ENCODE data around the gene BPIFB2.

The BPIFB2 gene

DNA sequence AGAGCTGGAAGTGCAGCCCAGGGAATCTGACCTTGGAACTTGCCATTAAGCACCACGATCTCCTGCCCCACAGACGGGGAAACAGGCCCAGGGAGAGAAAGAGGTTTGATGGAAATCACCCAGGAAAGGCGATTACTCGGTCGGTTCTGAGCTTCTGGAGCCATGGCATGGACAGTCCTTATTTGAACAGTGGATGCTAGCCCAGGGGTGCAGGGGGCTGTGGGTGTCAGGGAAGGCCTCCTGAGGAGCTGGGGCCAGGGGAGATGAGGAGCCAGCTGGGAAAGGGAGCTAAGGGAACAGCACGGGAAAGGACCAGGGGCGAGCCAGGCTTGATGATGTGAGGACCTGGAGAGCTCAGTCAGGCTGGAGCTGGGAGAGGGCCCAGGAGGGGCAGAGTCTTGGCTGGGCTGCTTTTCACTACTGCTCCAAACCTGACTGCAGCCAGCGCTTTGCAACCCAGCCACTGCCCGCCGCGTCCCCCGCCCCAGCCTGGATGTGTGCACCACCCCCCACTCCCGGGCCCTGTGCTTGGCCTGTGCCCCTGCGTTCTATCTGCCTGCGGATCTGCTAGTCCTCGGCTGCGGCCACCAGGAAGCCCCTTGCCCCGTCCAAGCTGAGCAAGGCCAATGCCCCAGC is 21.1 kb upstream of the BPIFB2 start:
- no peak for DNase-seq

DNA sequence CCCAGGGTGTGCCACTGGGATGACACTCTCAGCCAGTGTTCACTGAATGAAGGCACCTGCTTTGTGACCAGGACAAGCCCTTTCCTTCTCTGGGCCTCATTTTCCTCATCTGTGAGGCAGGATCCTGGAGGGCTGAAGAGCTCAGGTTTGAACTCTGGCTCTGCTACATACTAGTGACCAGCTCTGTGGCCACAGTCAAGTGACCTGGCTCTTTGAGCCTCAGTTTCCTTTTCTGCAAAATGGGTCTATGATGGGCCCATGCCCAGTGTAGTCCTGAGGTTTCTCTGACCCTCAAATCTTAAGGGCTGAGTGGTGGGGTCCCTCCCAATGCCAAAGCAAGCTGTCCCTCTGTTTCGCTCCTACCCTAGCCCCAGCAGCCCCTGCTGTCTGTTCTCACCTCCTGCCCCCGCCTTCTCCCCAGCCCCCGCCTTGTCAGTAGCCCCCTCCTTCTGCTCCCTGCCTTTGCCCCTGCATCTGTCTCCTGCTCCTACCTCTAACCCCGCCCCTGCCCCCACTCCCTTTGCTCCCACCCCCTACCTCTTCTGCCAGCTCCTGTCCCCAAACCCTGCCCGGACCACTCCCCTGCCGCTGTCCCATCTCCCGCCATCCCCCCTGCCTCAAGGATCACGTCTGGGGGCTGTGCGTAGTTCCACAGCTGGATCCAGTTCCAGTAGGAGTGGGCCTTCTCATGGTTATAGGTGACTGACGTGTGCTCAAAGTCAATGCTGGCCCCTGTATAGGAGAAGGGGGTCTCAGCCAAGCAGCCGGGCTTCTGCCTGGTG is 20.3 kb upstream of the BPIFB2 start:
- DNase-seq: no peak

GRCh38 chr20:32988008-32988407 is 19.5 kb upstream of the BPIFB2 start:
- DNase-seq: no peak

- DNase-seq: no peak
Measured at GRCh38 chr20:32989507-32990283, 17.8 kb upstream of the BPIFB2 start.

DNA sequence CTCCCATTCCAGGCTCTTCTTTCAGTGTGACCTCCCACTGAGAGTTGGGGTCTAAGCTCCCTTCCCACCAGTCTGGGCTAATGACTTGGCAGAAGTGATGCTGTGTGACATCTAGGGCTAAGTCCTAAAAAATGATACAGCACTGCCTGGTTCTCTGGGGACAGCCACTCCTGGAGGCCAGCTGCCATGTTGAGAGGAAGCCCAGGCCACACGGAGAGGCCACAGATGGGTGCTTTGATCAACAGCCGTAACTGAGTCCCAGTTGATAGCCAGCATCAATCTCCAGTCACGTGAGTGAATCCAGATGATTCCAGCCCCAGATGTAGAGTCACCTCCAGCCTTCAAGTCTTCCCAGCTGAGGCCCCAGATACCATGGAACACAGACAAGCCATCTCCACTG is 17.1 kb upstream of the BPIFB2 start:
- no peak for DNase-seq

- no peak for DNase-seq
Measured at GRCh38 chr20:32991383-32991782, 16.1 kb upstream of the BPIFB2 start.

- no peak for DNase-seq
Measured at GRCh38 chr20:32991792-32992641, 15.5 kb upstream of the BPIFB2 start.

GRCh38 chr20:32993496-32994050 is 13.9 kb upstream of the BPIFB2 start:
- DNase-seq: no peak

GRCh38 chr20:32995802-32996201 is 11.7 kb upstream of the BPIFB2 start:
- no peak for DNase-seq

DNA sequence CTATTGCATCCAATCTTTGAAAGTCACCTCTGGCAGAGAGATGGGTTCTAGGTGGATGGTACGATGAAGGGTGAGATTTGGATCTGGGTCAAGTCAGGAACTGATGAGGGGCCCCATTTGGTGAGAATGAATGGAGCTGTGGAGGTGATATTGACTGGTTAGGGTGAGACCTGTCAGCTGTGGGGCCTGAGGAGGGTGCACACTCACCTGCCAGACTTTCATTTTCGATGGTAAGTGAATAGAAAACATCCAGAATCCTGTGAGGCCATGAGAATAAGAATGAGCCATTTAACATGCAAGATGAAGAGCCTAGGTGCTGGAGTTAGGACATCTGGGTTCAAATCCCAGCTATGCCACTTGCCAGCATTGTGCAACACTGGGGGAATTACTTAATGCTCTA is 10.1 kb upstream of the BPIFB2 start:
- DNase-seq: no peak

DNA sequence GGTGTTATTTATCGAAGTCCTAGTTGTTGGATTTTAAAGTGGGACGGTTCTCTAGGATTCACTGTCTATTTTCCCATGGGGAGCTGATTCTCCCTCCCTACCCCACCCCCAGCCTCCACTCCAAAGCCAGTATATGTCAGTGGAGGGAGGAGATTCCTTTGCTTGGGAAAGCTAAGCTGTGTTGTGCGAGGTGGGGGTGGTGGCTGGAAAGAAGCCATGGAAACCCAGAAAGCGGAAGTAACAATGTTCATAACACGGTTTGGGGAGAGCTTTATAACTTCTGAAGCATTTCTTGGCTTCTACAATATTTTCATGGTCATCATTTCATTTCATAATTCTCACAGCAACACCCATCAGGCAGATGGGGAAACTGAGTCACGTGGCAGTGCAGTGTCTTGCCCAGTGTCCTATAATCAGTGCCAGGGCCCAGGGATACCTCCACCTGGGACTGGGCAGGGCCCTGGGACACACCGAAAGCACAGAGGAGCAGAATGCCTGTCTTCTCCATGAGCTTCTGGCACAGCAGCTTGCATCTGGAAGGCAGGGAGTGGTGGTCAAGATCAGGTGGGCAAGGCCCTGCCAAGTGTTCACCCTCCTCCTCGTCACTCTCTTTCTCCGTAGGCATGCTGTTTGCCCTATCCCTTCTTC is 7.8 kb upstream of the BPIFB2 start:
- DNase-seq: no peak

DNA sequence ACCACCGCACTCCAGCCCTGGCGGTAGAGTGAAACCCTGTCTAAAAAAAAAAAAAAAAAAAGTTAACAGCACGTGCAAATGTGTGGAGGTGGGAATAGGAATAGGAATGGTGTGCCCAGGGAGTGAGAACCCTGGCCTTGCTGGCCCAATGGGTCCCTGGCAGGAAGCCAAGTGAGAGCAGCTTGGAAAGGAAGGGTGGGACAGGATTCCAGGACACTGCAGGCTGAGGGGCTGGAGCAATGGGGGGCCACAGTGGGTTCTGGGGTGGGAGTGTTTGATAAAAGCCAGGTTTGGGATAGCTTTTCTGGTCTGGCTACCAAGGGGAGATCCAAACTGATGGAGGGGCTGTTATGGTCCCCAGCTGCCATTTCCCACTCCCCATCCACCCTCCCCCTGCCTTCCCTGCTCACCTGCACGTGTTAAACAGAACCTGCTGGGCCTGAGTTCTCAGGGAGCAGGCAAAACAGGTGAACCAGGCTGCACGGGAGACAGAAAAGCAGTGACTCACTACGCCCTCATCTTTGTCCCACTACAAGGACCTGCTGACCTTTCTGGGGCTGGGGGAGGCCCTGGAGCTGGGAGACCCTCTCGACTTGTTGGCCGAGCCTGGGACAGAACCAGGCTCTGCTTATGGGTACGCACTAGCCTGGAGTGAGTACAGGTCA is 6.6 kb upstream of the BPIFB2 start:
- no peak for DNase-seq

- no peak for DNase-seq
Measured at GRCh38 chr20:33002087-33002808, 5.3 kb upstream of the BPIFB2 start.

DNA sequence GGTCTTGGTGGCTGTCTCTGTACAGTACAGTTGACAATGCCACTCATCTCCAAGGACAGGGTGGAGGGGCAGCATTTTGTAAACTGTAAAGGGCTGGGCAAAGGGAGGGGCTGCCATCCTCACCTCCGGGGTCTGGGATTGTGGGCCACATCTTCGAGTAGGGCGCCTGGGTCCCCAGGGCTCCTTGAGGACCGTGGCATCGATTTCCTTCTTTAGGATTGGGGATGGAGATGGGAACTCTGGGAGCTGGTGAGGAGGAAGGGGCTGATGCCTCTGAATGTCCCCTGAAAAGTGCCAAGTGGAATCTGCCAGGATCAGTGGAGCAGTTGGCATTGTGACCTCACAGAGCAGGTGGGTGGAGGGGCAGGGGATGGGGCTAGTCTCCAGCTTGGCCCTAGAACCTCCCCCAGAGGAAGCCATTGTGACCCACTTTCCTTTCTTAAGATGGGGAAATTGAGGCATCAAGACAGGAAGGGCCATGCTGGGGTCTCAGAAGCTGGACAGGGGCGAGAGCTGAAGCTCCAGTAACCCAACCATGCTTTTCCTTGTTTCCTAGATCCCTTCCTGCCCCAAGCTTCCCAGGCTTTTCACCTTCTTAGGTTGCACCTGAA is 3.3 kb upstream of the BPIFB2 start, which contains the start of gene SUN5:
Gene SUN5 (minus strand): TSS at position 293 of the 611 bp plus-strand sequence. CDS start 93 bp downstream, at position 200.
- no peak for DNase-seq

GRCh38 chr20:33005132-33005566 is 2.4 kb upstream of the BPIFB2 start:
- no peak for DNase-seq

- DNase-seq: no peak
Measured at GRCh38 chr20:33005908-33006775, 1.4 kb upstream of the BPIFB2 start.

DNA sequence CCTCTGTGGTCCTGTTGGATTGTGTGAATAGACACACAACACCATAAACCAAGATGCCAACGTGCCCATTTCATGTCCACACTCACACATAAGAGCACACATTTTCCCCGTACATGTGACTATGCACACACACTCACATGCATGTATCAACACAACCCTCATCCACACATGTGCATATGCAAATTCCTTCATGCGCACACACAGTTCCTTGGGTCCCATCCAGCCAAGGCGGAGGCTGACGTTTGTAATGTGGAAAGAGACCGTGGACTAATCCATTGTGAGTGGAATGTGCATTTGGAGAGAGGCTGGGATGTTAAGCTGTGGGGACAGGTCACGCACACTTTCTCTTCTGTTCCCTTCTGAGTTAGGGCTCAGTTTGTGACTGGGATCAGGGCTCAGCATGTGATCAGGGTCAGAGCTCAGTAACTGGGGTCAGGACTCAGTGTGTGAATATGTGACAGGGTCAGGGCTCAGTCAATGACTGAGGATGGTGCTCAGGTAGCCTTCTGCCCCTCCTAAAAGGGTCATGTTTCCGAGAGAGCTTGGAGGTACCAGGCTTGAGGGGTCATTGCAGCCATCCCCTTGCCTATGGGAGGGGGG is 628 bp upstream of the BPIFB2 start:
- DNase-seq: no peak

DNA sequence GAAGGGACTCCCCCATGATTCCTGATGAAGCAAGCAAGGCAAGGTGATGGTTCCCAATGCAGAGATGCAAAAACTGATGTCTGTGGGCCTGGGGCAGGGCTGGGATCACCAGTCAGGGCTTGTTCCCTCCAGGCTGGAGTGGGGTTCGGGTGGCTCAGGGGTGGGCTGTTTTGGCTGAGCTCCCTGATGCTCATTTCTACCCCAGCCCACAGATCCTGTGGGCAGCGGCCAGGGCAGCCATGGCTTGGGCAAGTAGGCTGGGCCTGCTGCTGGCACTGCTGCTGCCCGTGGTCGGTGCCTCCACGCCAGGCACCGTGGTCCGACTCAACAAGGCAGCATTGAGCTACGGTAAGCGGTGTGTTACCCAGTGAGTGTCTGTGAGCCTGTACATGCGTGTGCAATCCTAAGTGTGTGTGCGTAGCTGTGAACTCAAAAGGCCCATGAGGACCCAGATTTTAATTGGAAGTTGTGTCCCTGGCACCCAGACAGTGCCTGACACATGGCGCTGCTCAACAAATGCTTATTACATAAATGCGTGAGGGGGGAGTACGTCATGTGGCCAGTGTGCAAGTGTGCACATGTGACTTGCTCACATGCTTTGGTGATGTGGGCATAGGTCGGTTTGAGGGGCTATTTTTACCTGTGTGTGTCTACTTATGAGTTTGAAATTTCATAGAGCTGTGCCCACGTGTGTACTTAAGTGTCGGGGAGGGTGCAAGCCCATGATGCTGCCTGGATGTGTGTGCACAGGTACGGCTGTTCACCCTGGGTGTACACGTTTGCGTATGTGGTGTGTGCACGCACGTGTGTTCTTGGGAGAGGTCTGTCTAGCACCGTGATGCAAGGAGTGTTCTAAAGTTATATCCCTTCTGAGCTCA is 1.1 kb downstream of the BPIFB2 start:
- no peak for DNase-seq
